ENCODE data around the gene ZNF764. TPM values are rescaled to one million over a fixed set of nuclear protein-coding genes. Genes with fewer than 3 reads are reported as not detected.
"Not testable (repeated sequence)": the region's sequence is repeated elsewhere in the genome, so short reads cannot be mapped to it uniquely, and the experiment has no call there.

Gene ZNF764
- total and polyA plus RNA-seq, 4 experiments from 2014 or later = 4.2 to 29.3 (median 18.8) TPM

- Histone ChIP-seq H3K27ac (ENCODE audit: low read depth, low read length) (peak overlapping the region; percentile 45), H3K9me3 (ENCODE audit: control insufficient read depth in 1 of 2, low read length in 2 of 2) (no peaks in the 10 kb centered on the region), H3K36me3 (ENCODE audit: insufficient read depth, low read length) (no peaks in the 10 kb centered on the region), H3K27me3 (ENCODE audit: insufficient read depth, low read length) (no peaks in the 10 kb centered on the region), H3K4me3 (ENCODE audit: low read length in 2 of 2) (peak overlapping the region in 1 of 2 donors; percentile 43), H3K4me1 (ENCODE audit: insufficient read depth, low read length) (peaks cover 41% of the 10 kb centered on the region)
- Mint-ChIP-seq H3K9me3 (peaks cover 0 to 3% (median 0%) of the 10 kb centered on the region in 8 donors), H3K27ac (peak overlapping the region; percentile 83 to 90 (median 87)), H3K36me3 (peaks cover 5 to 21% of the 10 kb centered on the region in 2 donors), H3K27me3 (no peaks in the 10 kb centered on the region), H3K4me3 (peak overlapping the region; percentile 86 to 93 (median 88)), H3K4me1 (peaks cover 24 to 43% (median 31%) of the 10 kb centered on the region in 4 donors)
- no peak for DNase-seq
- POLR2A ChIA-PET (ENCODE audit: partially characterized antibody) = interaction anchor here (1.0 to 4.9 kb wide), 10 partner anchors 9 to 133 kb away, joined by 3 to 41 read pairs (median 6); partner anchors contain the start of genes FBRS, ZNF688, ZNF747 and ZNF764
- intact Hi-C loops (cut with micrococcal nuclease) = loop anchor here (2.0 to 10.0 kb wide), 4 partner anchors 51 to 167 kb away; partner anchors contain the start of genes DCTPP1, ITGAL and SEPHS2
- CTCF ChIA-PET (ENCODE audit: partially characterized antibody) = interaction anchor here (0.6 to 3.0 kb wide), 3 partner anchors 10 to 96 kb away, joined by 3 to 13 read pairs (median 11); partner anchors contain the start of genes DCTPP1 and ZNF747
These were observed 32.4 kb downstream of the ZNF764 start for GRCh38 chr16:30525844-30526136.

GRCh38 chr16:30524575-30525568 is 33.3 kb downstream of the ZNF764 start:
- peaks cover 32% of the 10 kb centered on the region for H3K4me1 ChIP-seq (ENCODE audit: insufficient read depth, low read length)
- H3K4me3 ChIP-seq (ENCODE audit: low read length in 2 of 2) = no peak overlapping the region
- DNase-seq = no peak
- H3K4me3 Mint-ChIP-seq = peak overlapping the region in 5 of 8 donors; percentile 21 to 57 (median 39)
- H3K36me3 Mint-ChIP-seq = peaks cover 11 to 21% of the 10 kb centered on the region in 2 donors
- intact Hi-C loops (cut with micrococcal nuclease) = loop anchor here (5.0 to 10.0 kb wide), 2 partner anchors 50 to 167 kb away; partner anchors contain the start of gene ITGAL
- H3K9me3 ChIP-seq (ENCODE audit: control insufficient read depth in 1 of 2, low read length in 2 of 2) = no peaks in the 10 kb centered on the region
- H3K27ac Mint-ChIP-seq = peak overlapping the region in 4 of 7 donors; percentile 32 to 90 (median 50)
- H3K36me3 ChIP-seq (ENCODE audit: insufficient read depth, low read length) = peaks cover 7% of the 10 kb centered on the region
- no peak overlapping the region for H3K27ac ChIP-seq (ENCODE audit: low read depth, low read length)
- CTCF ChIA-PET (ENCODE audit: partially characterized antibody) = interaction anchor here (0.6 to 3.0 kb wide), 4 partner anchors 11 to 95 kb away, joined by 3 to 13 read pairs (median 7); partner anchors contain the start of genes DCTPP1 and ZNF747
- peaks cover 0 to 3% (median 0%) of the 10 kb centered on the region in 8 donors for H3K9me3 Mint-ChIP-seq
- POLR2A ChIA-PET (ENCODE audit: partially characterized antibody) = interaction anchor here (0.6 to 4.9 kb wide), 19 partner anchors 10 to 399 kb away, joined by 3 to 41 read pairs (median 4); partner anchors contain the start of genes SEPHS2, ZNF688, ZNF747 and ZNF764
- H3K27me3 ChIP-seq (ENCODE audit: insufficient read depth, low read length) = no peaks in the 10 kb centered on the region
- H3K4me1 Mint-ChIP-seq = peaks cover 21 to 33% (median 24%) of the 10 kb centered on the region in 4 donors
- no peaks in the 10 kb centered on the region for H3K27me3 Mint-ChIP-seq

DNA sequence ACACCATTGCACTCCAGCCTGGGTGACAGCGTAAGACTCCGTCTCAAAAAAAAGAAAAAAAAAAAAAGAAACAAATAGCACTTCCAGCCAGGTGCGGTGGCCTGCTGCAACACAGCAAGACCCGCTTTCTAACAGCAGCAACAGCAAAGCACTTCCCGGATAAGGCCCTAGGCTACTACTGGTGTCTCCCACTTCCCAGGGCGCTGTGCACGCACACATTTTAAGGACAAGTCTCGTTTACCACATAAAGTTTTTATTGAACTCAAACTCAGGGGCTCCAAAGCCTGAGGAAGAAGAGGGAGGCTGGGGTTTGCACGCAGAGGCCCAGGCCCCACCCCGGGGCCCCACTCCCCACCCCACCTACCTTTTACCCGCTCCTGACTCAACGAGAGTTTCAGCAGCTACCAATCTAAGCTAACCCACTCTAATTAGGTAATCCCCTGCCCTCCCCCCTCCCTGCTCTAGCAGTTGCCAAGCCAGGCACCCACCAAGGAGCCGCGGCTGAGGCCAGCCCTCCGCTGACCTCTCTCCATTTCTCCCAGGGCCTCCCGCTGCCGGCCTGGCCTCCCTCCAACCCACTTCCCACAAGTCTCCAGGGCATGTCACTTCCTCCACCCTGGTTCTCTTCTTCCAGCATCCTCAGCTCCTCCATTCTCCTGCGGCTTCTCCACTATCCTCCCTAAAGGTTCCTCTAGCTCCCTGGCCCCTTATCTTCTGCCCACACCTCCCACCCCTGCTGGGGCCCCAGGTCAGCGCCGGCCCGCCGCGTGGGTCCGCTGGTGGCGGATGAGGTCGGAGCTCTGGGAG is 34.2 kb downstream of the ZNF764 start:
- DNase-seq = no peak
- H3K4me1 Mint-ChIP-seq = peaks cover 18 to 26% (median 21%) of the 10 kb centered on the region in 4 donors
- Histone ChIP-seq H3K27ac (ENCODE audit: low read depth, low read length) (no peak overlapping the region), H3K27me3 (ENCODE audit: insufficient read depth, low read length) (no peaks in the 10 kb centered on the region), H3K4me1 (ENCODE audit: insufficient read depth, low read length) (peaks cover 23% of the 10 kb centered on the region), H3K9me3 (ENCODE audit: control insufficient read depth in 1 of 2, low read length in 2 of 2) (no peaks in the 10 kb centered on the region), H3K36me3 (ENCODE audit: insufficient read depth, low read length) (peaks cover 16% of the 10 kb centered on the region), H3K4me3 (ENCODE audit: low read length in 2 of 2) (no peak overlapping the region)
- H3K36me3 Mint-ChIP-seq = peaks cover 20 to 30% of the 10 kb centered on the region in 2 donors
- POLR2A ChIA-PET (ENCODE audit: partially characterized antibody) = interaction anchor here (0.6 to 4.9 kb wide), 16 partner anchors 10 to 398 kb away, joined by 3 to 41 read pairs (median 6); partner anchors contain the start of genes SEPHS2, ZNF688, ZNF689 and ZNF747
- H3K9me3 Mint-ChIP-seq = peaks cover 0 to 5% (median 0%) of the 10 kb centered on the region in 8 donors
- intact Hi-C loops (cut with micrococcal nuclease) = loop anchor here (10.0 kb wide), 1 partner anchor 49 kb away; the partner anchor contains the start of gene ITGAL
- peak overlapping the region in 3 of 8 donors; percentile 17 to 42 (median 26) for H3K4me3 Mint-ChIP-seq
- CTCF ChIA-PET (ENCODE audit: partially characterized antibody) = interaction anchor here (0.6 to 3.0 kb wide), 3 partner anchors 33 to 94 kb away, joined by 3 to 13 read pairs (median 3); partner anchors contain the start of gene DCTPP1
- H3K27me3 Mint-ChIP-seq = no peaks in the 10 kb centered on the region
- H3K27ac Mint-ChIP-seq = peak overlapping the region in 3 of 7 donors; percentile 22 to 65 (median 64)

DNA sequence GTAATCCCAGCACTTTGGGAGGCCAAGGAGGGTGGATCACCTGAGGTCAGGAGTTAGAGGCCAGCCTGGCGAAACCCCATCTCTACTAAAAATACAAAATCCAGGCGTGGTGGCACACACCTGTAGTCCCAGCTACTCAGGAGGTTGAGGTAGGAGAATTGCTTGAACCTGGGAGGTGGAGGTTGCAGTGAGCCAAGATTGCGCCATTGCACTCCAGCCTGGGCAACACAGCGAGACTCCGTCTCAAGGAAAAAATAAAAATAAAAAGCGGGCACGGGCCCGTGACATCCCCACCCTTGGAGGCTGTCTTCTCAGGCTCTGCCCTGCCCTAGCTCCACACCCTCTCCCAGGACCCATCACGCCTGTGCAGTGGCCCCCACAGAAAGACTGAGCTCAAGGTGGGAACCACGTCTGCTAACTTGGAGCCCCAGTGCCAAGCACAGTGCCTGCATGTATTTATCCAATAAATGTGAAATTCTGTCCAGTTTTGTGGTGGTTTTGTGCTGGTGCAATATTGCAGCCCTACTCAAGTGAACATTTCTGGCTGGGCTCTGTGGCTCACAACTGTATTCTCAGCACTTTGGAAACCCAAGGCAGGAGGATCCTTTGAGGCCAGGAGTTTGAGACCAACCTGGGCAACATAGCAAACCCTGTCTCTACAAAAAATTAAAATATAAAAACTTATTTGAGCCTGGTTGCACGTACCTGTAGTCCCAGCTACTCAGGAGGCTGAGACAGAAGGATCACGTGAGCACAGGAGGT is 35.3 kb downstream of the ZNF764 start:
- not testable (repeated sequence) for H3K9me3 ChIP-seq (ENCODE audit: control insufficient read depth in 1 of 2, low read length in 2 of 2); H3K27me3 Mint-ChIP-seq; H3K27ac ChIP-seq (ENCODE audit: low read depth, low read length); H3K9me3 Mint-ChIP-seq; H3K27me3 ChIP-seq (ENCODE audit: insufficient read depth, low read length); H3K4me3 Mint-ChIP-seq; DNase-seq; H3K4me3 ChIP-seq (ENCODE audit: low read length in 2 of 2)
- CTCF ChIA-PET (ENCODE audit: partially characterized antibody) = interaction anchor here (1.7 kb wide), 1 partner anchor 12 kb away, joined by 8 read pairs; the partner anchor contains the start of gene ZNF747
- intact Hi-C loops (cut with micrococcal nuclease) = loop anchor here (10.0 kb wide), 1 partner anchor 48 kb away; the partner anchor contains the start of gene ITGAL
- peaks cover 15% of the 10 kb centered on the region for H3K4me1 ChIP-seq (ENCODE audit: insufficient read depth, low read length)
- peaks cover 27% of the 10 kb centered on the region for H3K36me3 ChIP-seq (ENCODE audit: insufficient read depth, low read length)
- peak overlapping the region in 5 of 7 donors; percentile 36 to 89 (median 57) for H3K27ac Mint-ChIP-seq
- POLR2A ChIA-PET (ENCODE audit: partially characterized antibody) = interaction anchor here (0.6 to 4.9 kb wide), 18 partner anchors 9 to 87 kb away, joined by 3 to 41 read pairs (median 6); partner anchors contain the start of genes ITGAL, SEPHS2, ZNF688 and ZNF689
- peaks cover 11 to 22% (median 14%) of the 10 kb centered on the region in 4 donors for H3K4me1 Mint-ChIP-seq
- H3K36me3 Mint-ChIP-seq = peaks cover 28 to 41% of the 10 kb centered on the region in 2 donors

- H3K27me3 Mint-ChIP-seq = no peaks in the 10 kb centered on the region
- H3K36me3 Mint-ChIP-seq = peaks cover 35 to 45% of the 10 kb centered on the region in 2 donors
- peak overlapping the region in 3 of 7 donors; percentile 31 to 74 (median 36) for H3K27ac Mint-ChIP-seq
- DNase-seq = no peak
- peaks cover 0 to 5% (median 0%) of the 10 kb centered on the region in 8 donors for H3K9me3 Mint-ChIP-seq
- H3K4me3 Mint-ChIP-seq = no peak overlapping the region
- ChIA-PET POLR2A (ENCODE audit: partially characterized antibody) (interaction anchor here (0.6 to 4.9 kb wide), 18 partner anchors 8 to 92 kb away, joined by 3 to 41 read pairs (median 6); partner anchors contain the start of genes DCTPP1, ITGAL, SEPHS2 and ZNF688), CTCF (ENCODE audit: partially characterized antibody) (interaction anchor here (1.7 kb wide), 1 partner anchor 13 kb away, joined by 8 read pairs; the partner anchor contains the start of gene ZNF747)
- Histone ChIP-seq H3K4me1 (ENCODE audit: insufficient read depth, low read length) (peaks cover 8% of the 10 kb centered on the region), H3K36me3 (ENCODE audit: insufficient read depth, low read length) (peaks cover 35% of the 10 kb centered on the region), H3K27ac (ENCODE audit: low read depth, low read length) (no peak overlapping the region), H3K27me3 (ENCODE audit: insufficient read depth, low read length) (no peaks in the 10 kb centered on the region), H3K4me3 (ENCODE audit: low read length in 2 of 2) (no peak overlapping the region), H3K9me3 (ENCODE audit: control insufficient read depth in 1 of 2, low read length in 2 of 2) (no peaks in the 10 kb centered on the region)
- intact Hi-C loops (cut with micrococcal nuclease) = loop anchor here (10.0 kb wide), 1 partner anchor 47 kb away; the partner anchor contains the start of gene ITGAL
- H3K4me1 Mint-ChIP-seq = peaks cover 4 to 15% (median 8%) of the 10 kb centered on the region in 4 donors
These were observed 36.1 kb downstream of the ZNF764 start for GRCh38 chr16:30521873-30522641.
